ENCODE measurements around the gene CYP2A13.
"Not testable (repeated sequence)": the region's sequence is repeated elsewhere in the genome, so short reads cannot be mapped to it uniquely, and the experiment has no call there.

Gene CYP2A13, protein sequence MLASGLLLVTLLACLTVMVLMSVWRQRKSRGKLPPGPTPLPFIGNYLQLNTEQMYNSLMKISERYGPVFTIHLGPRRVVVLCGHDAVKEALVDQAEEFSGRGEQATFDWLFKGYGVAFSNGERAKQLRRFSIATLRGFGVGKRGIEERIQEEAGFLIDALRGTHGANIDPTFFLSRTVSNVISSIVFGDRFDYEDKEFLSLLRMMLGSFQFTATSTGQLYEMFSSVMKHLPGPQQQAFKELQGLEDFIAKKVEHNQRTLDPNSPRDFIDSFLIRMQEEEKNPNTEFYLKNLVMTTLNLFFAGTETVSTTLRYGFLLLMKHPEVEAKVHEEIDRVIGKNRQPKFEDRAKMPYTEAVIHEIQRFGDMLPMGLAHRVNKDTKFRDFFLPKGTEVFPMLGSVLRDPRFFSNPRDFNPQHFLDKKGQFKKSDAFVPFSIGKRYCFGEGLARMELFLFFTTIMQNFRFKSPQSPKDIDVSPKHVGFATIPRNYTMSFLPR

DNA sequence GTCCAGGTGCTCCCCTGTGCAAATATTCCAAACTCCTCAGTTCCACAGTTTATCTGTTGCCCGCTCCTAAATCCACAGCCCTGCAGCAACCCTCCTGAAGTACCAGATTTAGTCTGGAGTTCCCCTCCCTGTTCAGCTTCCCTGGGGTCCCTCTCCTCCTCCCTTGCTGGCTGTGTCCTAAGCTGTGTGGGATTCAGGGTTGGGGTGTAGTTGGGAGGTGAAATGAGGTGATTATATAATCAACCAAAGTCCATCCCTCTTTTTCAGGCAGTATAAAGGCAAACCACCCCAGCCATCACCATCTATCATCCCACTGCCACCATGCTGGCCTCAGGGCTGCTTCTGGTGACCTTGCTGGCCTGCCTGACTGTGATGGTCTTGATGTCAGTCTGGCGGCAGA is at the start of gene CYP2A13:
TSS of gene CYP2A13 (plus strand) at position 301 of the 400 bp plus-strand sequence. CDS start at position 322, 21 bp downstream.
- no peak for DNase-seq (ENCODE audit: low read depth in 2 of 2)

DNA sequence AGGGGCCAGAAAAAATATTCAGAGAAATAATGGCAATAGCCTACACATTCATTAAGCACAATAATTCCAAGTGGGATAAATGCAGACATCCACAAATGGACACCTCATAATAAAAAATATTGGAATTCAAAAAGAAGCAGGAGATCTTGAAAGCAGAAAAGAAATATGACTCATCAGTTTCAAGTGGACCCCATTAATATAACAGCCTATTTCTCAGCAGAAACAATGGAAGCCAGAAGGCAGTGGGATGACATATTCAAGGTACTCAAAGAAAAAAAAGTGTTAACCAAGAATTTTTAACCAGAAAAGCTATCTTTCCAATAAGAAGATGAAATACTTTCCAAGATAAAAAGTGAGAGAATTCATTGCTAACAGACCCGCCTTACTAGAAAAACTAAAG is 48.4 kb upstream of the CYP2A13 start:
- no peak for DNase-seq (ENCODE audit: low read depth in 2 of 2)

DNA sequence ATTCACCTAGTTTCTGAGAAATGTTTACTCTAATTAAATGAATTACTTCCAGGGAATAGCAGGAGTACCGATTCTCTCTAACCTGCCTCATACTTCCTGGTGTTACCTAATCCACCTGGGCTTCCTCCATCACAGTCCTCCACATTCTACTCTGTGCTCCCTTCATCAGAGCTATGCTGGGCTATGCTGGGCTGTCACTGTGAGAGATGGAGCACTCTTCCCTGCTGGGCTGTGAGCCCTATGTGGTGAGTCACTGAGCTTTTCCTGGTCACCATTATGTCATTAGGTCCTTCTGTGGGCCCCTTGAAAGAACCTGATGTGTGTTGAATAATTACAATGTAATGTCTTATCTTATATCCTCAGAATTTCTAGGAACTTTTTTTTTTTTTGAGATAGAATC is 43.2 kb upstream of the CYP2A13 start:
- DNase-seq (ENCODE audit: low read depth in 2 of 2) = not testable (repeated sequence)

DNA sequence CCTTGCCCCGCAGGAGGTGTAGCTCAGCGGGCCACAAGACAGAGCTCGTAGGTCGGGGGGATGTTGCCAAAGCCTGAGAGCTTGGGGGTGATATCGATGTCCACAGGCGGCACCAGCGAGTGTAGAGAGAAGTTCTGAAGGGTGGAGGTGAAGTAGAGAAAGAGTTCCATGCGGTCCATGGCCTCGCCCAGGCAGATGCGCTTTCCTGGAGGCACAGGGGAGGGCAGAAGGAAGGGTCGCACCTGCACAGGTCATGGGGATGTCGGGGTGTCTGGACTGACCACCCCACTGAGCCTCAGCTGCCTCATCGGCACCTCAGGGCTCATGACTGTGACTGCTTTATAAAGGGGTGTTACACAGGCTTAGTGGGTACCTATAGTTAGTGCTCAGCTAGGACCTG is 37.8 kb upstream of the CYP2A13 start:
- DNase-seq (ENCODE audit: low read depth in 2 of 2) = no peak

DNA sequence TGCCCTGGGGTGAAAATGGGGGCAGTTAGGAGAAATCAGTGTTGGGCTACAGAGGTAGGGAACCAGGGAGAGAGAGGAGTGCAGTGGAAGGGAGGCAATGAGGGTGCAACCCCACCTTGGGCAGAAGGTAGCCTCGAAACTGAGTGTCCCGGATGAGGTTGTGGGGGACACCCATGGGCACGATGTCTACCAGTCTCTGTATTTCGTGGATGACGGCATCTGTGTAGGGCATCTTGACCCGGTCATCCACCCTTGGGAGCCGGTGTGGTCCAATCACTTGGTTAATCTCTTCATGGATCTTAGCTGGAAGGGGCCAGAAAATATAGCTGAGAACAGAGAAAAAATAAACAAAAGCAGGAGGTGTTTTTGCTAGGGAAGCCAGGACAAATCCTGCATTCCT is 36.1 kb upstream of the CYP2A13 start:
- DNase-seq (ENCODE audit: low read depth in 2 of 2) = not testable (repeated sequence)

DNA sequence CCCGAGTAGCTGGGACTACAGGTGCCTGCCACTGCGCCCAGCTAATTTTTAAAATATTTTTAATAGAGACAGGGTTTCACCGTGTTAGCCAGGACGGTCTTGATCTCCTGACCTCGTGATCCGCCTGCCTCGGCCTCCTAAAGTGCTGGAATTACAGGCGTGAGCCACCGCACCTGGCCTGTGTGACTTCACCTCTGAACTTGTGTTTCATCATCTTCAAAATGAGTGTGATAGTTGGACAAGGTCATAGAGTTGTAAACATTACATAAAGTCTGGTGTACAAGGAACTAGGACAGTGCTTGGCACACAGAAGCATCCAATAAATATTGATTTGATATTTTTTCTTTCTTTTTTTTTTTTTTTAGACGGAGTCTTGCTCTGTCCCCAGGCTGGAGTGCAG is 34.9 kb upstream of the CYP2A13 start:
- not testable (repeated sequence) for DNase-seq (ENCODE audit: low read depth in 2 of 2)

DNA sequence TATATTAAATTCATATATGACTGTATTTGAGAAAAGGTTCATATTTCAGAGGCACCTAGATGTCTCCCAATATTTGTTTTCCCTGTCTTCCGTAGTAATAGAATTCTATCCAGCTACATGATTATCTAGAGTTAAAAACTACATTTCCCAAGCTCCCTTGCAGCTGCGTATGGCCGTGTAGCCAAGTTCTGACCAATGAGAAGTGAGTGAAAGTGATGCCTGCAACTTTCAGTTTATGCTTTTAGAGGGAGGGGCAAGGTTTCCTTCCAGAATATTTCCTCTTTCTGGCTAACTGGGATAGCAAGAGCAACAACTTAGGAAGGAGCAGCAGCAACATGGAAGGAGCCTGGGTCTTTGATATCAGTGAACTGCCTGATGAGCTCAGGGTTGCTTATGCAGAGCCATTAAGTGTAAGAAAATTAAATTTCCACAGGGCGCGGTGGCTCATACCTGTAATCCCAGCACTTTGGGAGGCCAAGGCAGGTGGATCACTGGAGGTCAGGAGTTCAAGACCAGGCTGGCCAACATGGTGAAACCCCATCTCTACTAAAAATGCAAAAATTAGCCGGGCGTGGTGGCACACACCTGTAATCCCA is 23.2 kb upstream of the CYP2A13 start:
- DNase-seq (ENCODE audit: low read depth in 2 of 2) = no peak

DNA sequence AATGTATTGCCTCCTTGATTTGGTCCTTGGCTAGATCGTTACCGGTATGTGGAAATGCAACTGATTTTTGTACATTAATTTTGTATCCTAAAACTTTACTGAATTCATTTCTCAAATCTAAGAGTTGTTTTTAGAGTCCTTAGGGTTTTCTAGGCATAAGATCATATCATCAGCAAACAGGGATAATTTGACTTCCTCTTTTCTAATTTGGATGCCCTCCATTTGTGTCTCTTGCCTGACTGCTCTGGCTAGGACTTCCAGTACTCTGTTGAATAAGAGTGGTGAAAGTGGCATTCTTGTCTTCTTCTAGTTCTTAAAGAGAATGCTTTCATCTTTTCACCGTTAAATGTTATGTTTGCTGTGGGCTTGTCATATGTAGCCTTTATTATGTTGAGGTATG is 12.0 kb upstream of the CYP2A13 start:
- DNase-seq (ENCODE audit: low read depth in 2 of 2) = no peak

DNA sequence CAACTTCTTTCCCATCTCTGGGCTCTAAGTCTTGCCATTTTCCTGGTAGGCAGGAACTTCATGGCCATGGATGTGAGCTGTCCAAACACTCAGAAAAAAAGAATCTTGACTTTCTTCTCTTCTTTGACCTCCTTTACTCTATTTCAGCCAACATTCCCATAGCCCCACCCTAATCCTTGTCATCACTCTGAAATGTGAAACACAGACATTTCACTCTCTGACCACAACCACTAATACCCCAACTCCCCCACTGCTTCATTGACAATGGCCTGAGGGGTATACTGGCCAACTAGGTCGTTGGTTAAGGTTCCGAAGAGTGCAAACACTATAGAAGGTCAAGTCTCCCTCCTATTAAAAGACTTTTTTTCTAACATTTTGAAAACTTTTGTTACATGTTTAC is 4.7 kb upstream of the CYP2A13 start:
- DNase-seq (ENCODE audit: low read depth in 2 of 2) = no peak

DNA sequence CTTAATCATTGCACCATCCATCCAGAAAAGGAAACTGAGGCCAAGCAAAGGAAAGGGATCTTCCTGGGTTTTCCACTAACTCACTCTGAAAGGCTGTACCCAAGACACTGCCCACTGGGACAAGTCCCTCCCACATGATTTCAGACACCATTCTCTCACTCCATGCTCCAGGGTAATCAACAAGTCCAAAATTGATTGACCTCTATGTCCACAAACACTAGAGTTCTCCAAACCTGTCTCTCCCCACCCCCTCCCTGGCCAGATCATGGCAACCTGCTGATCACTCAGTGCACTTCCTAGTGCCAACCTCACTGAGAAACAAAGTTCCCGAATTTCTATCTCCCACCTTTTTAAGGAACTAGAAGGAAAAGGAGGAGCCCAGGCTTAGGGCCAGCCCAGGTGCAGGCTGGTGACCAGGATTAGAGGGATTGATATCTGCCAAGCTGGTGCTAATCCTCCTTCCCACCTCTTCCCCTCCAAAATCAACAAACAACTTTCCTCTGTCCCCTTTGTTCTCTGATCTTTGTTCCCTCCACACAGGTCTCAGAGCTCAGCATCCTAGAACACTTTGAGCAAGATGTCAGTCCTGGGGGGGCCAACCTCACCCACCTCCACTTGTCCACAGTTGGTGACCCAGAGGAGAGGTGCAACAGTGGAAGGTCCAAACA is 2.4 kb upstream of the CYP2A13 start:
- no peak for DNase-seq (ENCODE audit: low read depth in 2 of 2)

DNA sequence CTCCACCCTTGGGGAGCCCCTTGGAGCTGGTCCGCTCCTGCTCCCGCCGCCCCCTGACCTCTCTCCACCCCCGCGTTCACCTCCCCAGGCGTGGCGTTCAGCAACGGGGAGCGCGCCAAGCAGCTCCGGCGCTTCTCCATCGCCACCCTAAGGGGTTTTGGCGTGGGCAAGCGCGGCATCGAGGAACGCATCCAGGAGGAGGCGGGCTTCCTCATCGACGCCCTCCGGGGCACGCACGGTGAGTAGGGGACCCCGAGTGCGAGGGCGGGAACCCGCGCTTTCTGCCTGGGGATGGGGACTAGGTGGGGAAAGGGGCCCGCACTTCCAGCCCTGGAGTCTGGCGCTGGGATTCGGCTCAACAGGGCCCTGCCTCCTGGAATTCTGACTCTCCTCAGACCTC is 1.7 kb downstream of the CYP2A13 start:
- no peak for DNase-seq (ENCODE audit: low read depth in 2 of 2)

DNA sequence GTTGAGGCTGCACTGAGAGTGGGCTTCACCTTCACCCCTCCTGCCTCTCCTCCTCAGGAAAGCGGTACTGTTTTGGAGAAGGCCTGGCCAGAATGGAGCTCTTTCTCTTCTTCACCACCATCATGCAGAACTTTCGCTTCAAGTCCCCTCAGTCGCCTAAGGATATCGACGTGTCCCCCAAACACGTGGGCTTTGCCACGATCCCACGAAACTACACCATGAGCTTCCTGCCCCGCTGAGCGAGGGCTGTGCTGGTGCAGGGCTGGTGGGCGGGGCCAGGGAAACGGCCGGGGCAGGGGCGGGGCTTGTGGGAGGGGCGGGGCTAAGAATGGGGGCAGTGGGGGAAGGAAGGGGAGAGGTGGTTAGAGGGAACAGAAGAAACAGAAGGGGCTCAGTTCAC is 7.5 kb downstream of the CYP2A13 start:
- DNase-seq (ENCODE audit: low read depth in 2 of 2) = no peak

DNA sequence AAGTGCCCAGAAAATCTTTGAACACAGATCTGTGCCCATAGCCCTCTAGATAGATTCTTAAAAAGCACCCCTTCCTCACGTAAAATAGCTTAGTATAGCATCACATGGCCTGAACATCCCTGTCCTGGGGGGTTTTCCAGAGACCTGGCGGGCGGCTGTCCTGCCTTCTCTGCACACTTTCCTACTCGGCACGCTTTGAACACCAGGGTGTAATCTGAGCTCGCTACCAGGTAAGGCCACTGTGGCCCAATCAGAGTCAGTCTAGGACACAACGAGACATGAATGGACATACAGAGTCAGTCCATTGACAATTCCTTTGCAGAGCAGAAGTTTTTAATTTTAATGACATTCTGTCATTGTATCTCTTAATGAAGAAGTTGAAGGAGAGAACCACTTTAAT is 8.1 kb downstream of the CYP2A13 start:
- DNase-seq (ENCODE audit: low read depth in 2 of 2) = no peak

DNA sequence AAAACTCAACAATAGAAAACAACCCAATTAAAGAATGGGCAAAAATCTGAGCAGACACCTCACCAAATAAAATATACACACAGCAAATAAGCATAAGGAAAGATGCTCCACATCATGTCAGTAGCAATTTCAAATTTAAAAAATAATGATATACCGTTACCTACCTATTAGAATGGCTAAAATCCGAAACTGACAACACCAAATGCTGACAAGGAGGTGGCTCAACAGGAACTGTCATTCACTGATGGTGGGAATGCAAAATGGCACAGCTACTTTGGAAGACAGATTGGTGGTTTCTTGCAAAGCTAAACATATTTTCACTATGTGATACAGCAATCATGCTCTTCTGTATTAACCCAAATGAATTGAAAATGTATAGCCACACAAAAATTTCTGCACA is 9.1 kb downstream of the CYP2A13 start:
- DNase-seq (ENCODE audit: low read depth in 2 of 2) = no peak

DNA sequence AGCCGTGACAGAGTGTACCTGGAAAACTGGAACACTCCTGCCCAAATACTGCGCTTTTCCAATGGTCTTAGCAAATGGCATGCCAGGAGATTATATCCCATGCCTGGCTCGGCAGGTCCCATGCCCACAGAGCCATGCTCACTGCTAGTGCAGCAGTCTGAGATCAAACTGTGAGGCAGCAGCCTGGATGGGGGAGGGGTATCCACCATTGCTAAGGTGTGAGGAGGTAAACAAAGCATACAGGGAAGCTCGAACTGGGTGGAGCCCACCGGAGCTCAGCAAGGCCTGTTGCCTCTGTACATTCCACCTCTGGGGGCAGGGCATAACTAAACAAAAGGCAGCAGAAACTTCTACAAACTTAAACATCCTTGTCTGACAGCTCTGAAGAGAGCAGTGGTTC is 10.5 kb downstream of the CYP2A13 start:
- DNase-seq (ENCODE audit: low read depth in 2 of 2) = no peak

DNA sequence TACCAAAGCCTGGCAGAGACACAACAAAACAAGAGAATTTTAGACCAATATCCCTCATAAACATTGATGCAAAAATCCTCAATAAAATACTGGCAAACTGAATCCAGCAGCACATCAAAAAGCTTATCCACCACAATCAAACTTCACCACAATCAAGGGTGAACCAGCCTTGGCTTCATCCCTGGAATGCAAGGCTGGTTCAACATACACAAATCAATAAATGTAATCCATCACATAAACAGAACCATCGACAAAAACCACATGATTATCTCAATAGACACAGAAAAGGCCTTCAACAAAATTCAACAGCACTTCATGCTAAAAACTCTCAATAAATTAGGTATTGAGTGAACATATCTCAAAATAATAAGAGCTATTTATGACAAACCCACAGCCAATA is 14.0 kb downstream of the CYP2A13 start:
- DNase-seq (ENCODE audit: low read depth in 2 of 2) = not testable (repeated sequence)

DNA sequence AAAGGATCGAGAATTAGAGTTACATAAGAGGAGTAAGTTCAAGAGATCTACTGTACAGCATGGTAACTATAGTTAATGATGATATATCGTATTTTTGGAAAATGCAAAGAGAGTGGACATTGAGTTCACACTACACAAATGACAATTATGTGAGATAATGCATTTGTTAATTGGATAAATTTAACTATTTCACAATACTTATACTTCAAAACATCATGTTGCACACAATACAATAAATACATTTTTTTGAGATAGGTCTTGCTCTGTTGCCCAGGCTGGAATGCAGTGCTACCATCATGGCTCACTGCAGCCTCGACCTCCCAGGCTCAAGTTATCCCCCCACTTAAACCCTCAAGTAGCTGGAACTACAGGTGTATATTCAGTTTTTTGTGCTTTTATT is 17.9 kb downstream of the CYP2A13 start:
- no peak for DNase-seq (ENCODE audit: low read depth in 2 of 2)

DNA sequence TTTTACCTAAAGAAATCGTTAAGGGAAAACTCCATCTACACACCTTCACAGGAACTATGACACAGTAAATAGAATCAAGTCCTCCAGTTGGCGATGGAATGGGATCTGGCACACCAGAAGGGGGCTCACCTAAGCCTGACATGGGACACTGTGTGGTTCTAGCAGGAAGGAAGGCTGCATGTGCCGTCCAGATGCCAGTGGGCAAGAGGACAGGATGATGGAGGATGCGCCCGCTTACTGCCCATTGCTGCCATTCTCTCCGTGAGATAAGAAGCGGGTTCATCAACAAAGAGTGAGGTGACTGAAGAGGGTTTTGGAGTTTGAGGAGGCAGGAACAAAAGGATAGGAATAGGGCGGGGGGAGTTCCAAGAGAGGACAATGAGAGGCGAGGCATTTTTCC is 23.0 kb downstream of the CYP2A13 start:
- no peak for DNase-seq (ENCODE audit: low read depth in 2 of 2)

DNA sequence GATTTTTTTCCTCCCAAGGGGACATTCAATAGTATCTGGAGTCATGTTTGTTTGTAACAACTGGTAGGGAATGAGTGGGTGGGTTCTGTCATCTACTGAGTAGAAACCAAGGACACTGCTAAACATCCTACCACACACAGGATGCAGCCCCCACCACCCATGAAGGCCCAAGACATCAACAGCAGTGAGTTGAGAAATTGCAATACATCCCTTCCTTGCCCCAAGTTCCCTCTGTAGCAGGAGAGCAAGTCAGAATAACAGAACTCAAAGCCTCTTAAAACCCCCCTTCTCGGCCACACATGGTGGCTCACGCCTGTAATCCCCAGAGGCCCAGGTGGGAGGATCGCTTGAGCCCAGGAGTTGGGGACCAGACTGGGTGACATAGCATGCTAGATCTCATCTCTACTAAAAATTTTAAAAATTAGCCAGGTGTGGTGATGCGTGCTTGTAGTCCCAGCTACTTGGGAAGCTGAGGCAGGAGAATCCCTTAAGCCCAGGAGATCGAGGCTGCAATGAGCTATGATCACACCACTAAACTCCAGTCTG is 23.6 kb downstream of the CYP2A13 start:
- no peak for DNase-seq (ENCODE audit: low read depth in 2 of 2)

DNA sequence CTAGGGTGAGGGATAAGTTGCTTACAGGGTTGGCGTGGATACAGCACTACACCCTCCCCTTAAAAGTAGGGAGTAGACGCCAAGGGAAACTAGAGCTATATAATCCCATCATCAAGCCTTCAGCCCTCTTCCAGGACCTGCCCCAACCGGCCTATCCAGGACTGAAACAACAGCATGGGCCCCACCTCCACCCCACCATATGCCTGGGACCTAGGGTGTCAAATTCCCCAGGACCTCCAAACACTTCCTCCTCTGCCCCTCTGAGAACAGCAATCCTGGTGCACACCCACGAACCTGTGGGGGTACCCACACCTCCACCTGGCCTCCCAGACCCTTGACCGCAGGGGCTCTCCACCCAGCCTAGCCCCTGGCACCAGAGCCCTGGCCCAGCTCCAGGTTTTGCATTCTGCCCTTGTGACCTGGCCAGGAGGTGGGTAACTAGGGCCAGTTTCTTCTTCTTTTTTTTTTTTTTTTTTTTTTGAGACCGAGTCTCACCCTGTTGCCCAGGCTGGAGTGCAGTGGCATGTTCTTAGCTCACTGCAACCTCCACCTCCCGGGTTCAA is 24.6 kb downstream of the CYP2A13 start:
- DNase-seq (ENCODE audit: low read depth in 2 of 2) = no peak

DNA sequence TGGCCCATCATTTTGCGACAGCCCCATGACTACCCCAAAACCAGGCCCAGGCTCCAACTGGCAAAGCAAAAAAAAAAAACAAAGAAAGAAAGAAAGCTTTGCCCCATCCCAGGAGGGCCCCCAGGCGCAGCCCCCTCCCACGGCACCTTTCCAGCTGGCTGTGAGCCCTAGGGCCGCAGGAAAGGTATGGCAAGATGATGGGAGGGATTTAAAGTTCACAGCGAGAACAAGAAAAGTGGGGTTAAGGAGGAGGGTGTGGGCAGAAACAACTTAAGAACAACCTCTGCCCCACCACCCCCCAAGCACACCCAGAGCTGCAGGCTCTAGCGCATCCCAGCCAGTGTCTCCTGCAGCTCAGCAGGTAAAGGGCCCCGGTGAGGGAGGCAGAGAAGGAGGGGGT is 25.9 kb downstream of the CYP2A13 start, which contains the start of gene CYP2F1:
TSS of gene CYP2F1 (plus strand) at position 301 of the 400 bp plus-strand sequence. CDS start 1,757 bp downstream, outside the sequence.
- no peak for DNase-seq (ENCODE audit: low read depth in 2 of 2)

DNA sequence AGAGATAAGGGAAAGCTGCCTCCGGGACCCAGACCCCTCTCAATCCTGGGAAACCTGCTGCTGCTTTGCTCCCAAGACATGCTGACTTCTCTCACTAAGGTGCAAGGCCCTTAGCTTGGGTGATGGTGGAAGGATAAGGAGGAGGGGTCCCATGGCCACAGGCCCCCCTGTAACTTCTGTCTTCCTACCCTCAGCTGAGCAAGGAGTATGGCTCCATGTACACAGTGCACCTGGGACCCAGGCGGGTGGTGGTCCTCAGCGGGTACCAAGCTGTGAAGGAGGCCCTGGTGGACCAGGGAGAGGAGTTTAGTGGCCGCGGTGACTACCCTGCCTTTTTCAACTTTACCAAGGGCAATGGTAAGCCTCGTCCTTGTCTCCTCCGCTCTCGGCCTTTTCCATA is 28.0 kb downstream of the CYP2A13 start:
- no peak for DNase-seq (ENCODE audit: low read depth in 2 of 2)
